Measurements from ENCODE around the gene ZNF710. TPM values are rescaled to one million over a fixed set of nuclear protein-coding genes. Genes with fewer than 3 reads are reported as not detected.

Gene ZNF710
- total and polyA plus RNA-seq, 2 of the 4 experiments (the other 2 are of a cell fraction) = 7.6 to 8.2 TPM

DNA sequence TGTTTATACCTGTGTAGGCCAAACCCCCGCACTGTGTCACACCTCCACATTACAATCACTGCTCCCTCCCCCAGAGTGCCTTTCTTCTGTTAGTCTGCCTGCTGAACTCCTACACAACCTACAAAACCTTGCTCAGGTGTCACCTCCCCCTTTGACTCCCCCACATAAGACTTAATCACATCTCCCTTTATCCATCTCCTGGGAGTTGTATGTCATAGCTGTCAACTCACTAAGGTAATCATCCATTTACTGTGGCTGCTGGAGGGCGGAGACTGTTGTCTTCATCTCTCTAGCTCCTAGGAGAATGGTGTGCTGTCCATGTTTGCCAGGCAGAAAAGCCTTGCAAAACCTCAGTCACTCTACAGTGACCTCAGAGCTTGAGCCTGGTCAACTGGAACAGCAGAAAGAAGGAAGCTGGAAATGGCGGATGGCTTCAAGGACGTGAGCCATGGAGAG lies 43.8 kb downstream of the ZNF710 start:
- Histone ChIP-seq H3K4ac (ENCODE audit: low read depth, low read length) (no peak overlapping the region), H3K27me3 (ENCODE audit: control insufficient read depth, insufficient read depth, low read length) (no peaks in the 10 kb centered on the region), H2AK9ac (replicated peaks; ENCODE audit: low read depth, low read length, poor library complexity) (no peak overlapping the region), H3K79me1 (ENCODE audit: low read depth in 1 of 2, low read length in 2 of 2) (peaks cover 16 to 65% of the 10 kb centered on the region in 2 experiments), H3K36me3 (ENCODE audit: control insufficient read depth, insufficient read depth, low read length) (no peaks in the 10 kb centered on the region), H4K20me1 (ENCODE audit: insufficient read depth, low read length) (peaks cover 29% of the 10 kb centered on the region), H3K9me3 (ENCODE audit: control insufficient read depth, insufficient read depth, low read length) (no peaks in the 10 kb centered on the region), H2AFZ (replicated peaks; ENCODE audit: low read length, poor library complexity) (no peak overlapping the region), H3K14ac (replicated peaks; ENCODE audit: low read depth, low read length) (no peak overlapping the region), H2BK15ac (ENCODE audit: low read depth, low read length) (no peak overlapping the region), H2BK20ac (ENCODE audit: low read depth, low read length) (no peak overlapping the region), H3K18ac (ENCODE audit: low read depth, low read length) (no peak overlapping the region), H2AK5ac (ENCODE audit: low read depth, low read length) (no peak overlapping the region), H3K23ac (ENCODE audit: low read depth, low read length) (no peak overlapping the region), H3K4me3 (ENCODE audit: insufficient read depth, low read depth, low read length) (no peak overlapping the region), H4K5ac (ENCODE audit: low read depth, low read length) (no peak overlapping the region), H3K9me1 (ENCODE audit: insufficient read depth, low read length) (peaks cover 14% of the 10 kb centered on the region; the same call in 1 of the 2 replicates), H3K9ac (ENCODE audit: low read depth, low read length) (no peak overlapping the region), H4K91ac (ENCODE audit: insufficient read depth, low read depth, low read length) (no peak overlapping the region), H2BK5ac (ENCODE audit: low read depth, low read length, poor library complexity, severe bottlenecking) (no peak overlapping the region), H3K4me1 (ENCODE audit: control insufficient read depth, insufficient read depth, low read length) (peaks cover 6% of the 10 kb centered on the region), H3K56ac (ENCODE audit: extremely low read depth, insufficient read depth, low read length) (no peak overlapping the region), H4K8ac (ENCODE audit: low read depth in 2 of 2, low read length in 2 of 2) (no peak overlapping the region), H3K4me2 (ENCODE audit: low read depth, low read length) (no peak overlapping the region), H3K27ac (ENCODE audit: insufficient read depth, low read length) (no peak overlapping the region), H2BK120ac (ENCODE audit: low read depth, low read length) (no peak overlapping the region)
- CTCF ChIA-PET = no interaction called here
- no peak for DNase-seq
- intact Hi-C loops (cut with micrococcal nuclease) = no loop called here
- BruUV-seq (replicated peaks) = no TSS peak
- ATAC-seq (ENCODE audit: low read depth) = no peak
- no peak for TF ChIP-seq SMC3 (IDR thresholded peaks at IDR 0.05; ENCODE audit: low read depth, low read length)
- TF ChIP-seq FOS (IDR thresholded peaks at IDR 0.05; ENCODE audit: low read depth, low read length) = no peak
- no peak for TF ChIP-seq RAD21 (IDR thresholded peaks at IDR 0.05; ENCODE audit: low read length)
- TF ChIP-seq, protein P1, sequence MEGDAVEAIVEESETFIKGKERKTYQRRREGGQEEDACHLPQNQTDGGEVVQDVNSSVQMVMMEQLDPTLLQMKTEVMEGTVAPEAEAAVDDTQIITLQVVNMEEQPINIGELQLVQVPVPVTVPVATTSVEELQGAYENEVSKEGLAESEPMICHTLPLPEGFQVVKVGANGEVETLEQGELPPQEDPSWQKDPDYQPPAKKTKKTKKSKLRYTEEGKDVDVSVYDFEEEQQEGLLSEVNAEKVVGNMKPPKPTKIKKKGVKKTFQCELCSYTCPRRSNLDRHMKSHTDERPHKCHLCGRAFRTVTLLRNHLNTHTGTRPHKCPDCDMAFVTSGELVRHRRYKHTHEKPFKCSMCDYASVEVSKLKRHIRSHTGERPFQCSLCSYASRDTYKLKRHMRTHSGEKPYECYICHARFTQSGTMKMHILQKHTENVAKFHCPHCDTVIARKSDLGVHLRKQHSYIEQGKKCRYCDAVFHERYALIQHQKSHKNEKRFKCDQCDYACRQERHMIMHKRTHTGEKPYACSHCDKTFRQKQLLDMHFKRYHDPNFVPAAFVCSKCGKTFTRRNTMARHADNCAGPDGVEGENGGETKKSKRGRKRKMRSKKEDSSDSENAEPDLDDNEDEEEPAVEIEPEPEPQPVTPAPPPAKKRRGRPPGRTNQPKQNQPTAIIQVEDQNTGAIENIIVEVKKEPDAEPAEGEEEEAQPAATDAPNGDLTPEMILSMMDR (conservative IDR thresholded peaks at IDR 0.05; ENCODE audit: low read depth, low read length) = no peak
- TF ChIP-seq CEBPB (IDR thresholded peaks at IDR 0.05; ENCODE audit: low read depth, low read length) = no peak
- TF ChIP-seq RCOR1 (IDR thresholded peaks at IDR 0.05; ENCODE audit: insufficient replicate concordance, low read length) = no peak
- no peak for TF ChIP-seq CHD1 (IDR thresholded peaks at IDR 0.05; ENCODE audit: low read depth, low read length)
- TF ChIP-seq MXI1 (IDR thresholded peaks at IDR 0.05; ENCODE audit: borderline replicate concordance, low read depth, low read length) = no peak
- TF ChIP-seq NFE2L2 (IDR thresholded peaks at IDR 0.05; ENCODE audit: low read depth, low read length) = no peak
- no peak for TF ChIP-seq BHLHE40 (IDR thresholded peaks at IDR 0.05; ENCODE audit: low read depth, low read length)
- POLR2A ChIA-PET (ENCODE audit: unreplicated experiment) = no interaction called here
- WGBS, 2 experiments (ENCODE audit: extremely low coverage in 2 of 2, insufficient read length in 1 of 2) = 100% methylated on average over 3 of the region's 4 CpGs; no CpG with 5 or more reads in 1 of the 2 experiments
- dilution Hi-C loops (cut with HindIII; ENCODE audit: low sequenced_read_pairs, unreplicated experiment) = no loop called here
- in situ Hi-C loops (cut with MboI; ENCODE audit: low sequenced_read_pairs) = no loop called here
